Upper lobe of left lung (tissue), 6 donors: ENCODE measurements around the gene PCSK6. TPM values are rescaled to one million over a fixed set of nuclear protein-coding genes. Genes with fewer than 3 reads are reported as not detected.

Experiments
- ATAC-seq, 2 donors: fragments of 200-7000 bp; cut with Tn5 transposase; one replicate each; pipeline ENCODE4 v1.9.1; 2022; ENCODE audit warnings: mild to moderate bottlenecking in 2 of 2, moderate library complexity in 2 of 2; ENCODE audit not compliant: low FRiP score in 2 of 2
- DNase-seq, 2 donors: peaks; one replicate each; pipeline ENCODE4 v3.0.0-alpha.2; 2019 to 2020
- H3K27ac ChIP-seq, 4 donors: fragments of 200-600 bp; sonication (generic); one replicate each; pipeline ENCODE4 v1.5.1; 2016 to 2019
- H3K27me3 ChIP-seq, 4 donors: fragments of 200-600 bp; sonication (generic); one replicate each; pipeline ENCODE4 v1.5.1; 2017 to 2019
- H3K36me3 ChIP-seq, 4 donors: fragments of 200-600 bp; sonication (generic); one replicate each; pipeline ENCODE4 v1.5.1; 2016 to 2019
- H3K4me1 ChIP-seq, 4 donors: fragments of 200-600 bp; sonication (generic); one replicate each; pipeline ENCODE4 v1.5.1; 2018 to 2019
- H3K4me3 ChIP-seq, 4 donors: fragments of 200-600 bp; sonication (generic); one replicate each; pipeline ENCODE4 v1.5.1; 2017 to 2019; ENCODE audit warnings: mild to moderate bottlenecking in 2 of 4, moderate library complexity in 1 of 4
- H3K9me3 ChIP-seq, 4 donors: fragments of 200-600 bp; sonication (generic); one replicate each; pipeline ENCODE4 v1.5.1; 2018 to 2019
- EP300 ChIP-seq, 4 donors: sonication (generic); formaldehyde crosslinking; IDR thresholded peaks; one replicate each; pipeline ENCODE4 v1.5.1; 2017; ENCODE audit warnings: antibody characterized with exemption in 4 of 4, control low read depth in 2 of 4
- POLR2A ChIP-seq, 4 donors: fragments of 450-650 bp; IDR thresholded peaks; one replicate each; pipeline ENCODE4 v1.5.1; 2016 to 2017; ENCODE audit warnings: antibody characterized with exemption in 4 of 4, mild to moderate bottlenecking in 2 of 4
- POLR2AphosphoS5 ChIP-seq, 2 donors: sonication (generic); formaldehyde crosslinking; IDR thresholded peaks; one replicate each; pipeline ENCODE4 v1.5.1; 2017; ENCODE audit warnings: antibody characterized with exemption in 2 of 2
- WGBS, 2 donors: methylation state at CpG; one replicate each; pipeline ENCODE4 v1.1.5; 2017 to 2018; 5-methylcytosine and 5-hydroxymethylcytosine counted together
- total RNA-seq, 6 donors: library from RNA; depleted of rRNA in 4 of 6; stranded (reverse); fragments of >200 nt in 4 of 6; gene quantifications; one replicate each; pipeline versions ENCODE4 v1.1.0 to v1.2.1, GENCODE V29; 2016 to 2021
- TF ChIP-seq, protein P1 (sequence below), 6 experiments: fragments of 450-650 bp in 4 of 6; fragments of 200-600 bp in 2 of 6; sonication (generic) in 2 of 6; IDR thresholded peaks; one replicate each; pipeline ENCODE4 v1.5.1; 2016 to 2019; ENCODE audit warnings: antibody characterized with exemption in 6 of 6
- donor health status: DM: no; HTN: no; CAD: no; lungs with moderate emphysema.
- donor health status: DM: no; HTN: yes; CAD: no; lungs with severe emphysema.

The PCSK6 gene
- total RNA-seq, 6 donors from 2014 or later: 3.1 to 24.4 (median 5.5) TPM

DNA sequence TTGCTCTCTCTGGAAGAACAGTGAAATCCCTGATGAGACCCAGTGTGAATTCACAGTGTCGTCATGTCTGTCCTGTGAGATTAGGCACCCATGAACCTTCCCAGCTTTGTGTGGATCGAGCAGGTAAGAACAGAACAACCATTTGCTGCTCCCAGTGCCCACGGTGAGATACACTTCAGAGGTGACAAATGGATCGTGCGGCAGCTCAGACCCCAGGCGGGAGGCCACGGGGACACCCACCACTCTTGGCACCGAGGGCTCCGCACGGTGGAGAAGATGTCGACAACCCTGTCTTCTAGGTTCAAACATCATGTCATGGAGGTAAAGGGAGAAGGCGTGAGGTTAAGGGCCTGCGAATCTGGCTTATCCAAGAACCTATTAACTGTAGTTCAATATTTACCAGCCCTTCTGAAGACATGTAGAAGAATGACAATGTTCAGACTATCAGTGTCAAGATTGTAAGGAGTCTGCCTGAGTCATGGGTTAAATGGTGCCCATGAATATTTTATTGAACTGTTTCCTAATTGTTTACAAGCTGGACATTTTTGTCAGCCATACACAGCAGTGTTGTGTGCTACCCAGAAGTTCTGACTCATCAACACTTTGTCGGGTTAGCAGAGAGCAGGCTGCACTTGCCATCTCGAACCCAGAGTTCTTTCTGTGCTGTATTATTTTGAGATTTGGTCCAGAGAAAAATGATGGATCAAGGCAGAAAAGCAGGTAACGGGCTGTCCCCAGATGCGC, 15.5 kb upstream of the PCSK6 start:
- no peaks in the 10 kb centered on the region for H3K36me3 ChIP-seq
- 90 to 92% methylated on average over 17 of the region's 17 CpGs for WGBS, 2 donors
- DNase-seq (no peak), ATAC-seq (no peak)
- no peak overlapping the region for H3K4me3 ChIP-seq
- no peaks in the 10 kb centered on the region for H3K9me3 ChIP-seq
- no peaks in the 10 kb centered on the region for H3K27me3 ChIP-seq
- TF ChIP-seq, protein P1, sequence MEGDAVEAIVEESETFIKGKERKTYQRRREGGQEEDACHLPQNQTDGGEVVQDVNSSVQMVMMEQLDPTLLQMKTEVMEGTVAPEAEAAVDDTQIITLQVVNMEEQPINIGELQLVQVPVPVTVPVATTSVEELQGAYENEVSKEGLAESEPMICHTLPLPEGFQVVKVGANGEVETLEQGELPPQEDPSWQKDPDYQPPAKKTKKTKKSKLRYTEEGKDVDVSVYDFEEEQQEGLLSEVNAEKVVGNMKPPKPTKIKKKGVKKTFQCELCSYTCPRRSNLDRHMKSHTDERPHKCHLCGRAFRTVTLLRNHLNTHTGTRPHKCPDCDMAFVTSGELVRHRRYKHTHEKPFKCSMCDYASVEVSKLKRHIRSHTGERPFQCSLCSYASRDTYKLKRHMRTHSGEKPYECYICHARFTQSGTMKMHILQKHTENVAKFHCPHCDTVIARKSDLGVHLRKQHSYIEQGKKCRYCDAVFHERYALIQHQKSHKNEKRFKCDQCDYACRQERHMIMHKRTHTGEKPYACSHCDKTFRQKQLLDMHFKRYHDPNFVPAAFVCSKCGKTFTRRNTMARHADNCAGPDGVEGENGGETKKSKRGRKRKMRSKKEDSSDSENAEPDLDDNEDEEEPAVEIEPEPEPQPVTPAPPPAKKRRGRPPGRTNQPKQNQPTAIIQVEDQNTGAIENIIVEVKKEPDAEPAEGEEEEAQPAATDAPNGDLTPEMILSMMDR (IDR thresholded peaks at IDR 0.05): no peak
- TF ChIP-seq POLR2AphosphoS5 (IDR thresholded peaks at IDR 0.05) (no peak), POLR2A (IDR thresholded peaks at IDR 0.05) (no peak), EP300 (IDR thresholded peaks at IDR 0.05) (no peak)
- no peak overlapping the region for H3K27ac ChIP-seq
- peaks cover 5 to 12% (median 7%) of the 10 kb centered on the region in 4 donors for H3K4me1 ChIP-seq

DNA sequence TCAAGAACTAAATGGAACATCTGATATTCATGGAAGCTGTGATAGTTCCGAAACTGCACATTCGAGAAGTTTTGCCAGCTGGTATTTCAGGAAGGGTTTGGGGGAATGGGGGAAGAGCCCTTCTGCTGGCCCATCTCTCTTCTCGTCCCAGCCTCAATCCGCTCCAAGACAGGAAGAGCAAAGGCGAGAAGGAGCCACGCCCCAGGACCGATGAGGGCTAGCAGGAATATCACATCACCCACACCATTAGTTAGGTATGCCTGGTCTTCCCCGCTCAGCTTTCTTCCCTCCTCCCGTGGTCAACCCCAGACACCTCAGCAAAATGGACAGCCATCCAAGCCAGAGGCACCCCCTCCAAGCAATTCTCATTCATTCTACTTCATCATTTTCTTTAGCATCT, 14.9 kb upstream of the PCSK6 start:
- no peaks in the 10 kb centered on the region for H3K9me3 ChIP-seq
- TF ChIP-seq EP300 (IDR thresholded peaks at IDR 0.05) (no peak), POLR2A (IDR thresholded peaks at IDR 0.05) (no peak)
- 85 to 87% methylated on average over 9 of the region's 9 CpGs for whole genome bisulfite sequencing, 2 donors
- DNase-seq (no peak), ATAC-seq (no peak)
- no peaks in the 10 kb centered on the region for H3K36me3 ChIP-seq
- H3K27ac ChIP-seq: no peak overlapping the region
- no peaks in the 10 kb centered on the region for H3K27me3 ChIP-seq
- H3K4me3 ChIP-seq: no peak overlapping the region
- H3K4me1 ChIP-seq: peaks cover 5 to 12% (median 7%) of the 10 kb centered on the region in 4 donors

DNA sequence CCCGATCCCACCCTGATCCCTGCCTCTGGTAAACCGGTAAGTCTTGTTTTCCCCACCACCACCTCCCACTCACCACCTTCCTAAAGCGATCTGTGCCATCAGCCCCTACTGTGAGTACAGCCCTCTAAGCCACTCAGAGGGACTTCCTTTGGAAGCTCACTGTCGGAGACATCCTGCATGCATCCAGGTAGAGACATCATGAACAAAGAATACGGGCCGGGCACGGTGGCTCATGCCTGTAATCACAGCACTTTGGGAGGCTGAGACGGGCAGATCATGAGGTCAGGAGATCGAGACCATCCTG, 13.7 kb upstream of the PCSK6 start:
- no peaks in the 10 kb centered on the region for H3K9me3 ChIP-seq
- no peak for ATAC-seq

DNA sequence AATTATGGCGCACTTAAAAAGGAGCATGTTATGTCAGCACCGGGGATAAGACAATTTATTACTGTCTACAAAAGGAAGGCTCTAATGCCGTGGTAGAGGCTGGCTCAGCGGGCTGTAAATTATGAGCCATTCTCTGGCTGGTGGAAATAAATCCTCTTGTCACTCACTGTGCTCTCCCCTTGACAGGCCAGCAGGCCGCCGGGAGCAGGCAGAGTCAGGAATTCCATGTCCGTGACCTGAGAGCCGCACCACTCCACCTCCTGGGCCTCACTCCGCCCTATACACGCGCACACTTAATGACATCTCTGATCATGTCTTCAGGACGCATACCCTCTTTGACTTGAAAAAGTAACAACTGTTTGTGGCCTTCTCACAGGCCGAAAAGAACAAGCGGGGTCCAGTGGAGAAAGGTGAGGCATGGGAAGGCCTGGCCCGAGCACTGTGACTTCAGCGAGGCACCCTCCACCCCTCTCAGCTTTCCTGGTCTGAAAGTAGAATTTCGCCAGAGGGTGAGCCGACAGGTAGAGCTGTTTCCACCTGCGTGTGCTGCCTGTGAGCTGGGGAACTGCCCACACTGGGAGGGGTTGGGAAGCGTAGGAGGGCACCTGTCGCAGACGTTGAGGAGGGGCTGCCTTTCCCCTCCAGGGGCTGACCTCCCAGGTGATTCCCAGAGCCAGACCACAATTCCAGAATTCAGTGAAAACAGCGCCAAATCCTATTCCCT, 13.2 kb upstream of the PCSK6 start:
- Histone ChIP-seq H3K4me1 (peaks cover 5 to 12% (median 7%) of the 10 kb centered on the region in 4 donors), H3K36me3 (no peaks in the 10 kb centered on the region), H3K9me3 (no peaks in the 10 kb centered on the region), H3K27ac (no peak overlapping the region), H3K27me3 (no peaks in the 10 kb centered on the region), H3K4me3 (no peak overlapping the region)
- WGBS, 2 donors: 84 to 91% methylated on average over 23 of the region's 23 CpGs
- no peak for ATAC-seq
- DNase-seq: no peak
- TF ChIP-seq POLR2AphosphoS5 (IDR thresholded peaks at IDR 0.05): no peak
- no peak for TF ChIP-seq EP300 (IDR thresholded peaks at IDR 0.05)
- TF ChIP-seq, protein P1 (IDR thresholded peaks at IDR 0.05): no peak
- TF ChIP-seq POLR2A (IDR thresholded peaks at IDR 0.05): no peak

More for the DNA sequence above, 13.7 kb upstream of the PCSK6 start:
- DNase-seq: no peak
- Histone ChIP-seq H3K4me3 (no peak overlapping the region), H3K4me1 (peaks cover 5 to 12% (median 7%) of the 10 kb centered on the region in 4 donors), H3K36me3 (no peaks in the 10 kb centered on the region), H3K27ac (no peak overlapping the region), H3K27me3 (no peaks in the 10 kb centered on the region)
- WGBS, 2 donors: 94 to 95% methylated on average over 7 to 9 of the region's 9 CpGs
- TF ChIP-seq POLR2A (IDR thresholded peaks at IDR 0.05) (no peak), EP300 (IDR thresholded peaks at IDR 0.05) (no peak), POLR2AphosphoS5 (IDR thresholded peaks at IDR 0.05) (no peak)
- TF ChIP-seq, protein P1 (IDR thresholded peaks at IDR 0.05): no peak

DNA sequence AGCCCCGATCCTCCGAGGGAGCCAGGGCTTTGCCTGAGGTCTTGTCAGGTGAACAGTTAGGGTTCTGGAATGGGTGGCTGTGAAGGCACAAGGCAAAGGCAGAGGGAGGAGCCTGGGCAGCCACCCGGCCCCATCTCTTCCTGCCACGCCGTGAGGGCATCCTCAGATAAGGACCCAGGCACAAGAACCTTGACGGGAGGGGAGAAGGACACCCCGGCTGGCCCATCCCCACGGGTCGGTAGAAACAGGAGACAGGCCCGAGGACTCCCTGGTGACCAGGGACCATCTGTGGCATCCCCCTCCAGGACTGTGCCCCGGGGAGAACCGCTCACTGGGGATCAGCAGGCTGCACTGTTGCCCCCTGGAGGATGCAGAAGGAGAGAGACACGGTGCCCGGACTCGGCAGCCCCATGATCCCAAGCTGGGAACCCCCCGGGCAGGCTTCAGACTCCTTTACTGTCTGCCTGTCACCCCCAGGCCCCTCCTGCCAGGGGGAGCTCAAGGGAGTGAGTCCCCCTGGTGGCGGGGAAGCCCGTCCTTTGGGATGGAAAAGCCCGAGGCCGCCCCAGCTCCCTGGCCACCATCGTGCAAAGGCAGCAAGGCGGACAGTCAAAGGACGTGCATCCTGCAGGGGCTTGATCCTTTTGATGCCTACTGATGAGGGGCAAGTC, 12.3 kb upstream of the PCSK6 start:
- H3K4me1 ChIP-seq: peaks cover 5 to 12% (median 7%) of the 10 kb centered on the region in 4 donors
- H3K9me3 ChIP-seq: no peaks in the 10 kb centered on the region
- no peak overlapping the region for H3K4me3 ChIP-seq
- no peak overlapping the region for H3K27ac ChIP-seq
- 24 to 72% methylated on average over 4 to 20 of the region's 23 CpGs for WGBS, 2 donors
- no peaks in the 10 kb centered on the region for H3K36me3 ChIP-seq
- no peaks in the 10 kb centered on the region for H3K27me3 ChIP-seq
- DNase-seq (peak in 1 of 2 donors; percentile 45), ATAC-seq (peak; percentile 30 to 60)
- TF ChIP-seq POLR2A (IDR thresholded peaks at IDR 0.05): no peak
- TF ChIP-seq, protein P1 (IDR thresholded peaks at IDR 0.05): peak; percentile 41 to 59 (median 48)
